Cerebellar nuclear complex (tissue), 1 donor: ENCODE data around the gene MPV17L.
"Not testable (repeated sequence)": the region's sequence is repeated elsewhere in the genome, so short reads cannot be mapped to it uniquely, and the experiment has no call there.

Experiments used
- DNase-seq, 2 experiments: peaks; one replicate each; lab custom pipeline; 2025; lab: John Stamatoyannopoulos, UW

MPV17L gene

DNA sequence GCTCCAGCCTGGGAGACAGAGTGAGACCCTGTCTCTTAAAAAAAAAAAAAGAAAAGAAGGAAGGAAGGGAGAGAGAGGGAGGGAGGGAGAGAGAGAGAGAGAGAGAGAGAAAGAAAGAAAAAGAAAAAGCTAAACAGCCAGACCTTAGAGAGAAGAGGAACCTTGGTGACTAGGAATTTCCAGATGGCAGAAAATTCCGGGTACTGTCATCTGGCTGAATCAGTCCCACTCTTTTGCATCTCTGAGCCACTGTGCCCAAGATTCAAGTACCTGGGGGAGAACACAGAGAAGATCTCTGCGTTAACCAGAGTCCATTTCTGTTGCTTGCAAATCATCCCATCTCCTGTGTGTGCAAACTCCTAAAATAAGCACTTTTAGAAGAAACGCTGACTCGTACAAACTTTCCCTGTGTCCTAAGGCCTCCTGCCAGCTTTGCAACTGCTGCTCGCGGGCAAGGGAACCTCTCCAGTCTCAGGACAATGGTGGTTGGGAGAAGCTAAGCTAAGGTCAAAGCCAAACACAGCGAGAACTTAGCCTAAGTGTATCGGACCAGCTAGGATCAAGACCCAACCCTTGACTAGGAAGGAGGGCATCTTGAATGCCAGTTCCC is 56.8 kb downstream of the MPV17L start:
- DNase-seq = no peak

DNA sequence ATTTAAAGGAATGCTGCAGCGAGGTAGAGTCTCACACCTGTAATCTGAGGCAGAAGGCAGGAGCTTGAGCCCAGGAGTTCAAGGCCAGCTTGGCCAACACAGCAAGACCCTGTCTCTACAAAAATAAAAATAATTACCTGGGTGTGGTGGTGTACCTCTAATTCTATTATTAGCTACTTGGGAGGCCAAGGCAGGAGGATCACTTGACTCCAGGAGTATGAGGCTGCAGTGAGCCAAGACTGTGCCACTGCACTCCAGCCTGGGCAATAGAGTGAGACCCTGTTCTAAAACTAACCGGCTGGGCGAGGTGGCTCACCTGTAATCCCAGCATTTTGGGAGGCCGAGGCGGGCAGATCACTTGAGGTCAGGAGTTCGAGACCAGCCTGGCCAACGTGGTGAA is 57.7 kb downstream of the MPV17L start:
- DNase-seq = not testable (repeated sequence)

DNA sequence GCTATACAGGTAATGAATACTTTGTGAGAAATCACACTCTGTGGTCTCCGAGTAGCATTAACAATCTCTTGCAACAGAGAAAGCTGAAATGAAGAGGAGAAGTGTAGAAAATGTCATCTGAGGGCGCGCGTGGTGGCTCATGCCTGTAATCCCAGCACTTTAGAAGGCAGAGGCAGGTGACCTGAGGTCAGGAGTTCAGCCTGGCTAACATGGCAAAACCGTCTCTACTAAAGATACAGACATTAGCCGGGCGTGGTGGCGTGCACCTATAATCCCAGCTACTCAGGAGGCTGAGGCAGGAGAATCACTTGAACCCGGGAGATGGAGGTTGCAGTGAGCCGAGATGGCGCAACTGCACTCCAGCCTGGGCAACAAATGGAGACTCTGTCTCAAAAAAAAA is 59.4 kb downstream of the MPV17L start:
- DNase-seq = not testable (repeated sequence)

DNA sequence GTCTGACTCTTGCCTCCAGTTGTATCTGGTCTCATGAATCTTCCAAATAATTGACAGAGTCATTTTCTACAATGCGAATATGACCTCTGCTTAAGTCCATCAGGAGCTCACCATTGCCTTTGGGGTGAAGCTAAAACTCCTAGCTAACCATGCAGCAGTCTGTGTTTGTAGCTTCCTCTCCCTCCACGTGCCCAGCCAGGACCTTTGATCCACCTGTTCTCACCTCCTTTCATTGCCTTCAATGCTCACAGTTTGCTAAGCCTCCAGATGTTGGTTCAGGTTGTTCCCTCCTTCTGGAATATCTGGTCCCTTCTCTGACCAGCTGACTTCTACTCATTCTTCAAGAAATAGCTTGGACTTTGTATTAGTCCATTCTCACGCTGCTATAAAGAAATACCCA is 61.8 kb downstream of the MPV17L start:
- DNase-seq = no peak

DNA sequence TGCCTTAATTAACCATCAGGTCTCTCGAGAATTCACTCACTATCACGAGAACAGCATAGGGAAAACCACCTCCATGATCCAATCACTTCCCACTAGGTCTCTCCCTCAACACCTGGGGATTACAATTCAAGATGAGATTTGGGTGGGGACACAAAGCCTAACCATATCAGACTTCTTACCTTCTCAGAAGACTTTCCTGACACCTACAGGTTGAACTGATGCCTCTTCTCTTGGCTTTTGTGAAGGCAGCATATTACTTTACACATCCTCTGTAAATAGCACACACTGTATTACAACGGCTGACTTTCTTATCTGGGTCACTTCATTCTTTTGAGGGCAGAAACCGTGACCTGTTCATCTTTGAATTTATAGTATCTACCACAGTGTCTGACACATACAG is 62.4 kb downstream of the MPV17L start:
- no peak for DNase-seq

DNA sequence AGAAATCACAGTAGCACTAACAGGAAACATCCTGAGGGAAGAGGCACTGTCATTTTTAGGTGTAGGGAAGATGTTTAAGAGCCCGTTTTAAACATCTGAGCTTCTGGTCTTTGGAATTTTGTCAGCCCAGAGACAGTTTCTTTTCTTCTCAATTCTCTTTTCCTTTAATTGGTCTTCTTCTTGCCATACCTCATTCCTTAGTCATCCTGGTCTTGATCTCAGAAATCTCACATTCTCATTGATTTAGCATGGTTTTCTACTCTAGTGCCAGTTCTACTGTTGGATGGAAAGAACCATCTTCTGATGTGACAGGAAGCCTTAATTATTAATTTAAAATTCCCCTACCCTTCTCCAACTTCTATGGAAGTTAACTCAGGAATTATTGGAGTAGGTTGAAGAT is 64.2 kb downstream of the MPV17L start:
- DNase-seq = no peak

DNA sequence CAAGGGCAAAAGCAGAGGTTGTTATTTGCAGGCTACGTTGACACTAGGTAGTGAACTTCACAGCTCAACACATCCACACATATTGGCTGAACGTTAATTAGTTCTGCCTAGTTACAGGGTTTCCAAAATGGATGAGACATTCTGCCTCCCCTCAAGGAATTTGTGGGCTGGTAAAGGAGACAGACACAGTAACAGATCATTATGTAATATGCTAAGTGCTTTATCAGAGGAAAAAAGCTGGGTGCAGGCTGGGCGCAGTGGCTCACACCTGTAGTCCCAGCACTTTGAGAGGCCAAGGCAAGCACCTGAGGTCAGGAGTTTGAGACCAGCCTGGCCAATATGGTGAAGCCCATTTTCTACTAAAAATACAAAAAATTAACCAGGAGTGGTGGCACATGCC is 65.0 kb downstream of the MPV17L start:
- DNase-seq = no peak

DNA sequence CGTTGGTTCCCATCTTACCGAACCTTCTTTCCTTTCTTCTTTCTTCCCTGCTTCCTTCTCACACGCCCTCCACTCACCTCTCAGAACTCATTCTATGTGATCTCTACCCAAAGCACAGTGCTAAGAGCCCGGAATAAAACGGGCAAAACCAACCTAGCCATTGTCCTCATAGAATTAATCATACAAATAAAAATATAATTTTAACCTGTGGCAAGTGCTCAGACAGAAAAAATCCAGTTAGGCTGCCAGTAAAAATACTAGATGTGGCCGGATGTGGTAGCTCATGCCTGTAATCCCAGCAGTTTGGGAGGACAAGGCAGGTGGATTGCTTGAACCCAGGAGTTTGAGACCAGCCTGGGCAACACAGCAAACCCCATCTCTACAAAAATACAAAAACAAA is 65.8 kb downstream of the MPV17L start:
- no peak for DNase-seq
